Subcutaneous adipose tissue (tissue), 4 donors: ENCODE data around the gene CCR4. TPM values are rescaled to one million over a fixed set of nuclear protein-coding genes. Genes with fewer than 3 reads are reported as not detected.

Source experiments
- total RNA-seq, 4 donors: library from RNA; depleted of rRNA; stranded (reverse); fragments of >200 nt; gene quantifications; one replicate each; pipeline ENCODE4 v1.1.0, GENCODE V29; 2016

The CCR4 gene
- total RNA-seq, 4 donors from 2014 or later, result 0.44 to 2.3 (median 1.0) TPM; not detected in 1

Other genes with a start within 250 kb of the CCR4 start
- under 1 TPM in 1 of 4 donors, not detected in 3; 0.16 TPM for gene TRIM71, start 133.6 kb upstream of the CCR4 start, total RNA-seq
- 10 to 100 TPM; 26.8 to 69.9 (median 49.3) TPM for gene GLB1, start 145.5 kb downstream of the CCR4 start, total RNA-seq
- 1 to 10 TPM; 4.9 to 6.4 (median 6.1) TPM for gene TMPPE, start 145.5 kb downstream of the CCR4 start, total RNA-seq
- gene CRTAP, start 162.4 kb downstream of the CCR4 start, total RNA-seq, result 100 to 1,000 TPM; 234 to 469 (median 380) TPM